ENCODE data around the gene PLXNA3. TPM values are rescaled to one million over a fixed set of nuclear protein-coding genes. Genes with fewer than 3 reads are reported as not detected.

The PLXNA3 gene
- total and polyA plus RNA-seq, 2 donors from 2014 or later = 4.9 to 40.5 TPM

DNA sequence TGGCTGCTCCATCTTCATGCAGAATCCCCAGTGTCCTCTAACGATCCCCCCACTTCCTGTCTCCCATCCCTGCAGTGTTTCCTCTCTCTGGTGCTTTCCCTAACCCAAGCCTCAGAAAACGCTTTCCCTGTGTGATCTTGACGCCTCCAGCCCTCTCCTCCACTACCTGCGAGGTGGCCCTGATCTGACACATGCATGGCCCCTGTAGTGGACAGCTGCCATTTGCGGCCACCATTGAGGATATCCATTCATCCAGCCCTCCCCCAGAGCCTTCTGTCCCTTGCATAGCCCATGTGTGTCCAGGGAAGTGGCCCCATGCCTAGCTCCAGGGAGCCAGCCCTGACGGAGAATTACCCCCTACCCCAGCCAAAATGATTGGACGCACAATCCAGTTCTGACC is 25.2 kb downstream of the PLXNA3 start:
- H3K4me3 ChIP-seq (ENCODE audit: low read length in 3 of 3) = no peak overlapping the region
- H3K9ac ChIP-seq (ENCODE audit: low read length in 3 of 3) = no peak overlapping the region
- H3K36me3 ChIP-seq (ENCODE audit: control insufficient read depth in 2 of 3, insufficient read depth in 3 of 3, low read length in 3 of 3) = peaks cover 0 to 4% (median 3%) of the 10 kb centered on the region in 3 donors
- H3K4me1 ChIP-seq (ENCODE audit: control insufficient read depth in 2 of 3, insufficient read depth in 2 of 3, low read depth in 1 of 3, low read length in 3 of 3) = peaks cover 0 to 12% (median 4%) of the 10 kb centered on the region in 3 donors
- no peaks in the 10 kb centered on the region for H3K9me3 ChIP-seq (ENCODE audit: control insufficient read depth in 2 of 3, insufficient read depth in 1 of 3, low read length in 3 of 3)
- no peak for FAIRE-seq
- H3K27ac ChIP-seq (ENCODE audit: low read depth in 2 of 2, low read length in 2 of 2) = no peak overlapping the region
- H3K27me3 ChIP-seq (ENCODE audit: control insufficient read depth, insufficient read depth, low read length) = no peaks in the 10 kb centered on the region
- intact Hi-C loops (cut with DNase I) = no loop called here
- TF ChIP-seq CTCF (IDR thresholded peaks at IDR 0.05; ENCODE audit: borderline replicate concordance, extremely low read depth, insufficient read depth) = no peak
- no peak for DNase-seq

GRCh38 chrX:154484255-154485149 is 26.4 kb downstream of the PLXNA3 start:
- Histone ChIP-seq H3K4me3 (ENCODE audit: low read length in 3 of 3) (no peak overlapping the region), H3K27ac (ENCODE audit: low read depth in 2 of 2, low read length in 2 of 2) (no peak overlapping the region), H3K4me1 (ENCODE audit: control insufficient read depth in 2 of 3, insufficient read depth in 2 of 3, low read depth in 1 of 3, low read length in 3 of 3) (peaks cover 0 to 20% (median 4%) of the 10 kb centered on the region in 3 donors), H3K9ac (ENCODE audit: low read length in 3 of 3) (no peak overlapping the region), H3K36me3 (ENCODE audit: control insufficient read depth in 2 of 3, insufficient read depth in 3 of 3, low read length in 3 of 3) (peaks cover 0 to 4% (median 3%) of the 10 kb centered on the region in 3 donors), H3K27me3 (ENCODE audit: control insufficient read depth, insufficient read depth, low read length) (no peaks in the 10 kb centered on the region), H3K9me3 (ENCODE audit: control insufficient read depth in 2 of 3, insufficient read depth in 1 of 3, low read length in 3 of 3) (no peaks in the 10 kb centered on the region)
- intact Hi-C loops (cut with DNase I) = no loop called here
- no peak for TF ChIP-seq CTCF (IDR thresholded peaks at IDR 0.05; ENCODE audit: borderline replicate concordance, extremely low read depth, insufficient read depth)
- DNase-seq (no peak), FAIRE-seq (no peak)

DNA sequence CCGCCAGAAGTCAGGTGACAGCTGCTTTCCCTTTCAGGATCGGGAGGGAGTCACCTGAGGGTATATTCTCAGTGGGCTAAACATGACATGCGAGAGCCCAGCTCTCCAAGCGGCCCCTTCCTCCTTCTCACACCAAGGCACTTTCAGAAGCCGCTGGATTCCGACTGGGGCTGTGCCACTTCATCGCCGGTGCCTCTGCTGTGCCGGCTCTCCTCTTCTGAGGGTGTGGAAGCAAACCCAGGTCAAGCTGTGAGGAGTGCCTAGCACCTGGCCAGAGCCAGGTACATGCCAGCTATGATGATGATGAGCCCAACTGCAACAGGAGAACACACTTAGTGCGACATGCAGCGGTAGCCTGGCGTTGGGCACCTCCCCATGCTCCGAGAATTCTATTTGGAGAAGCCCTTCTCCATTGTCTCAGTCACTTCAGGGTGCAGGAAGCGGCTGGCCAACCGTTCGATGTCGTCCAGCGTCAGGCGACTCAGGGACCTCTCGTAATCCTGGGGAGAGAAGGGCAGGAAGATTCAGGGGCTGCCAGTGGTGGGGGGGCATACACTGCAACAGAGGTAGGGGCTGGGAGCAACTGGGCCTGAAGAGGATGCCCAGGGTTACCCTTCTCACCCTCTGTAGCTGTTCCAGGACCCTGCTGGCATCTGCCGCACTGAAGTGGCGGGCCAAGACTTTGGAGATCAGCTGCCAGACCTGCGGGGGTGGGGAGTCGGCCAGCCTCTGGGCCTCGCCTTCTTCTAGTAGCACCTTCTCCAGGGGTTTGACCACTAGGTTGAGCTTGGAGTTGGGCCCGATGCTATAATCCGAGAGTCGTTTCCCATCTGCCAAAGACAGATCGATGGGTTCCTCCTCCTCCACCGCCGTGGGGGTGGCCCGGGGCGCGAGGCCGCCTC is 27.3 kb downstream of the PLXNA3 start:
- FAIRE-seq (no peak), DNase-seq (peak in 2 of 5 donors; percentile 47 to 78)
- intact Hi-C loops (cut with DNase I) = no loop called here
- no peak for TF ChIP-seq CTCF (IDR thresholded peaks at IDR 0.05; ENCODE audit: borderline replicate concordance, extremely low read depth, insufficient read depth)
- Histone ChIP-seq H3K4me3 (ENCODE audit: low read length in 3 of 3) (peak overlapping the region in 2 of 3 donors; percentile 48 to 49), H3K4me1 (ENCODE audit: control insufficient read depth in 2 of 3, insufficient read depth in 2 of 3, low read depth in 1 of 3, low read length in 3 of 3) (peaks cover 0 to 23% (median 4%) of the 10 kb centered on the region in 3 donors), H3K9me3 (ENCODE audit: control insufficient read depth in 2 of 3, insufficient read depth in 1 of 3, low read length in 3 of 3) (no peaks in the 10 kb centered on the region), H3K9ac (ENCODE audit: low read length in 3 of 3) (peak overlapping the region in 1 of 3 donors; percentile 26), H3K36me3 (ENCODE audit: control insufficient read depth in 2 of 3, insufficient read depth in 3 of 3, low read length in 3 of 3) (peaks cover 0 to 4% (median 3%) of the 10 kb centered on the region in 3 donors), H3K27me3 (ENCODE audit: control insufficient read depth, insufficient read depth, low read length) (no peaks in the 10 kb centered on the region), H3K27ac (ENCODE audit: low read depth in 2 of 2, low read length in 2 of 2) (peak overlapping the region; percentile 22 to 77)
